Endodermal cell (in vitro differentiated cells): ENCODE measurements around the gene GABRG3. TPM values are rescaled to one million over a fixed set of nuclear protein-coding genes. Genes with fewer than 3 reads are reported as not detected.
"Not testable (repeated sequence)": the region's sequence is repeated elsewhere in the genome, so short reads cannot be mapped to it uniquely, and the experiment has no call there.

Source experiments
- DNase-seq: peaks from one replicate; pipeline ENCODE4 v3.0.0-alpha.2; 2017
- H3K27ac ChIP-seq: 2 replicates; pipeline ENCODE4 v1.5.1; 2013; ENCODE audit warnings: mild to moderate bottlenecking, low read depth, low read length, moderate library complexity
- H3K27me3 ChIP-seq: 2 replicates; pipeline ENCODE4 v1.6.1; 2013; ENCODE audit warnings: mild to moderate bottlenecking, low read length, moderate library complexity; ENCODE audit not compliant: insufficient read depth, control insufficient read depth, poor library complexity, severe bottlenecking
- H3K36me3 ChIP-seq: 2 replicates; pipeline ENCODE4 v1.7.0; 2013; ENCODE audit warnings: mild to moderate bottlenecking, low read length, moderate library complexity; ENCODE audit not compliant: control insufficient read depth, insufficient read depth
- H3K4me1 ChIP-seq: one replicate; pipeline ENCODE4 v1.7.0; 2013; ENCODE audit warnings: low read length; ENCODE audit not compliant: control insufficient read depth, insufficient read depth
- H3K4me3 ChIP-seq: 2 replicates; pipeline ENCODE4 v1.5.1; 2013; ENCODE audit warnings: mild to moderate bottlenecking, low read length, moderate library complexity
- H3K9ac ChIP-seq: 2 replicates; pipeline ENCODE4 v1.6.1; 2013; ENCODE audit warnings: mild to moderate bottlenecking, low read length, moderate library complexity; ENCODE audit not compliant: poor library complexity, severe bottlenecking; ENCODE audit errors: extremely low read depth
- H3K9me3 ChIP-seq: 2 replicates; pipeline ENCODE4 v1.6.1; 2013; ENCODE audit warnings: mild to moderate bottlenecking, low read length, moderate library complexity; ENCODE audit not compliant: control insufficient read depth
- H3K27ac Mint-ChIP-seq: 2 replicates; pipeline ENCODE4 v1.8.0; 2020; ENCODE audit warnings: mixed read lengths
- H3K27me3 Mint-ChIP-seq: 2 replicates; pipeline ENCODE4 v1.8.0; 2021; ENCODE audit warnings: mild to moderate bottlenecking, mixed read lengths; ENCODE audit not compliant: insufficient read depth
- H3K36me3 Mint-ChIP-seq: 2 replicates; pipeline ENCODE4 v1.8.0; 2020; ENCODE audit warnings: low read depth, mixed read lengths
- H3K4me1 Mint-ChIP-seq: 2 replicates; pipeline ENCODE4 v1.8.0; 2020; ENCODE audit warnings: mixed read lengths
- H3K4me3 Mint-ChIP-seq: 2 replicates; pipeline ENCODE4 v1.8.0; 2020; ENCODE audit warnings: mild to moderate bottlenecking, moderate library complexity, mixed read lengths
- H3K9me3 Mint-ChIP-seq: 2 replicates; pipeline ENCODE4 v1.8.0; 2020; ENCODE audit warnings: mild to moderate bottlenecking, mixed read lengths
- WGBS, 2 experiments: methylation state at CpG; one replicate each; pipeline versions ENCODE4 v1.1.5 to v1.1.7; 2013; ENCODE audit warnings: missing lambda C conversion rate in 2 of 2, mixed read lengths in 1 of 2; ENCODE audit not compliant: insufficient coverage in 1 of 2, insufficient read length in 1 of 2; 5-methylcytosine and 5-hydroxymethylcytosine counted together
- total RNA-seq, 2 donors: library from RNA; stranded (reverse); fragmentation: NEBNext Ultra II Directional in 1 of 2; extraction: Animal tissue kit (Norgen Biotek cat#: 25700) in 1 of 2; gene quantifications; 2 replicates in 1 of 2; 3 replicates in 1 of 2; pipeline ENCODE4 v1.2.1, GENCODE V29; 2021
- TF ChIP-seq, protein P1 (sequence below): fragments of 200-600 bp; sonication (generic); conservative IDR thresholded peaks from 2 replicates; pipeline ENCODE4 v1.5.0; 2021; ENCODE audit warnings: antibody characterized with exemption, mild to moderate bottlenecking

GABRG3 gene
- total RNA-seq, 2 donors from 2014 or later, result 0.48 to 0.84 TPM

DNA sequence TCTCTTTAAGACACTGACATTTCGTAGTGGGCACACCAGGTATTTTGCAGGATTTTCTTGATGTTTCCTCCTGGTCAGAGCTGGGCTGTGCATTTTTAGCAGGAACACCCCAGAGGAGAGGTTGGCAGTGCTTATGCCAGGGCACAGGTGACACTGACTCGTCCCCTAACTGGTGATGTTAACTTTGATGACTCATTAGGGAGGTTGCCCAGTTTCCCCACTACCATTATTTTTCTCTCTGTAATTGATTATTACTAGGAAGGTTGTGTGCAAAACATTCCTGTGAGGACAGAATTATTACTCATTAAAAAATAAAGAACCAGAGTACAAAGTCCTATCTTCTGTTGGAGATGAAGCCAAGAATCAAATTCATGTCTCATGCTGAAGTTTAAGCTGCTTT lies 394.5 kb downstream of the GABRG3 start:
- H3K27me3 Mint-ChIP-seq, result no peaks in the 10 kb centered on the region
- Histone ChIP-seq H3K27me3 (no peaks in the 10 kb centered on the region), H3K9me3 (no peaks in the 10 kb centered on the region), H3K27ac (no peak overlapping the region), H3K4me3 (no peak overlapping the region), H3K9ac (no peak overlapping the region), H3K36me3 (no peaks in the 10 kb centered on the region), H3K4me1 (no peaks in the 10 kb centered on the region)
- WGBS, 2 experiments, result 96 to 100% methylated on average over 1 to 2 of the region's 2 CpGs
- no peaks in the 10 kb centered on the region for H3K36me3 Mint-ChIP-seq
- no peak overlapping the region for H3K4me3 Mint-ChIP-seq
- no peaks in the 10 kb centered on the region for H3K4me1 Mint-ChIP-seq
- no peak for DNase-seq
- no peak overlapping the region for H3K27ac Mint-ChIP-seq
- TF ChIP-seq, protein P1, sequence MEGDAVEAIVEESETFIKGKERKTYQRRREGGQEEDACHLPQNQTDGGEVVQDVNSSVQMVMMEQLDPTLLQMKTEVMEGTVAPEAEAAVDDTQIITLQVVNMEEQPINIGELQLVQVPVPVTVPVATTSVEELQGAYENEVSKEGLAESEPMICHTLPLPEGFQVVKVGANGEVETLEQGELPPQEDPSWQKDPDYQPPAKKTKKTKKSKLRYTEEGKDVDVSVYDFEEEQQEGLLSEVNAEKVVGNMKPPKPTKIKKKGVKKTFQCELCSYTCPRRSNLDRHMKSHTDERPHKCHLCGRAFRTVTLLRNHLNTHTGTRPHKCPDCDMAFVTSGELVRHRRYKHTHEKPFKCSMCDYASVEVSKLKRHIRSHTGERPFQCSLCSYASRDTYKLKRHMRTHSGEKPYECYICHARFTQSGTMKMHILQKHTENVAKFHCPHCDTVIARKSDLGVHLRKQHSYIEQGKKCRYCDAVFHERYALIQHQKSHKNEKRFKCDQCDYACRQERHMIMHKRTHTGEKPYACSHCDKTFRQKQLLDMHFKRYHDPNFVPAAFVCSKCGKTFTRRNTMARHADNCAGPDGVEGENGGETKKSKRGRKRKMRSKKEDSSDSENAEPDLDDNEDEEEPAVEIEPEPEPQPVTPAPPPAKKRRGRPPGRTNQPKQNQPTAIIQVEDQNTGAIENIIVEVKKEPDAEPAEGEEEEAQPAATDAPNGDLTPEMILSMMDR, result no peak
- no peaks in the 10 kb centered on the region for H3K9me3 Mint-ChIP-seq

DNA sequence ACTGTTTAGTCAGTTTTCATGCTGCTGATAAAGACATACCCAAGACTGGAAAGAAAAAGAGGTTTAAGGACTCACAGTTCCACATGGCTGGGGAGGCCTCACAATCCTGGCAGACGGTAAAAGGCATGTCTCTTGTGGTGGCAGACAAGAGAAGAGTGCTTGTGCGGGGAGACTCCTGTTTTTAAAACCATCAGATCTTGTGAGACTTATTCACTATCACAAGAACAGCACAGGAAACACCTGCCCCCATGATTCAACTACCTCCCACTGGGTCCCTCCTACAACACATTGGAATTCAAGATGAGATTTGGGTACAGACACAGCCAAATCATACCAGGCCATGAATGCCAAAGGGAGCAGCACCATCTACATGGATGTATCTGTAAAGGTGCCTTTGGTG lies 406.4 kb downstream of the GABRG3 start:
- DNase-seq, result not testable (repeated sequence)
- 91 to 100% methylated on average over 1 to 2 of the region's 2 CpGs for whole genome bisulfite sequencing, 2 experiments

DNA sequence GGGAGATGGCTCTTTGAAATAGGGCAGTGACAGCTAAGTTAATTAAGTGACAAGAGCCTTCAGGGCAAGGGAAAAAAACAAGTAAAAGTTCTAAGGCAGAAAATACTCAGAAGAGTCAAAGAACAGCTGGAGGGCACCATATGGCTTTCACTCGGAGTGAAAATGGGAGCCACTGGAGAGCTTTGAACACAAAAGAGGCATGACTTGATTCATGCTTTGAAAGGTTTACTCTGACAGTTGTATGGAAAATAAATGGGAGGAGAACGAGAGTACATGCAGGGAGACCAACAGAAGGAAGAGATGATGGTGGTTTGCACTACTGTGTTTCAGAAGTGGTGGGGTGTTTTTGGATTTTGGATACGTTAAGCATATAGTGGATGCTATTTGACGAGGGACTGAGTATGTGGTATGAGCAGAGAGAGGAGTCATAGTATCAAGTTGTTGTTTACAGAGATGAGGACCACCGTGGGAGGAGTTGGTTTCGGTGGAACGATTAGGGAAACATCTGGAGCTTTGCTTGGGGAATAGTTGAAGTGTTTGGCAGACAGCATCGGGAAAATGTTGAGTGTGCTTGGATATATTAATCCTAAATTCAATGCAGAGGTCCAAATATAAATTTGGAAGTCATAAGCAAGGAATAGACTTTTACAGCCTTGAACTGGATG lies 411.5 kb downstream of the GABRG3 start:
- Histone ChIP-seq H3K4me1 (no peaks in the 10 kb centered on the region), H3K27me3 (no peaks in the 10 kb centered on the region), H3K4me3 (no peak overlapping the region), H3K27ac (peak overlapping the region; percentile 83), H3K9ac (no peak overlapping the region), H3K36me3 (no peaks in the 10 kb centered on the region), H3K9me3 (no peaks in the 10 kb centered on the region)
- Mint-ChIP-seq H3K27ac (no peak overlapping the region), H3K9me3 (peaks cover 10% of the 10 kb centered on the region), H3K27me3 (no peaks in the 10 kb centered on the region), H3K4me3 (no peak overlapping the region), H3K4me1 (no peaks in the 10 kb centered on the region), H3K36me3 (no peaks in the 10 kb centered on the region)
- TF ChIP-seq, protein P1, result no peak
- no peak for DNase-seq
- 73 to 81% methylated on average over 6 to 8 of the region's 8 CpGs for WGBS, 2 experiments

More for the DNA sequence above, 406.4 kb downstream of the GABRG3 start:
- H3K4me3 ChIP-seq, H3K9me3 ChIP-seq, H3K27ac Mint-ChIP-seq, H3K27me3 Mint-ChIP-seq, H3K27ac ChIP-seq, H3K36me3 ChIP-seq, H3K4me3 Mint-ChIP-seq, H3K36me3 Mint-ChIP-seq, H3K4me1 Mint-ChIP-seq, H3K9ac ChIP-seq, H3K4me1 ChIP-seq, H3K27me3 ChIP-seq: not testable (repeated sequence)
- H3K9me3 Mint-ChIP-seq, result peaks cover 12% of the 10 kb centered on the region

DNA sequence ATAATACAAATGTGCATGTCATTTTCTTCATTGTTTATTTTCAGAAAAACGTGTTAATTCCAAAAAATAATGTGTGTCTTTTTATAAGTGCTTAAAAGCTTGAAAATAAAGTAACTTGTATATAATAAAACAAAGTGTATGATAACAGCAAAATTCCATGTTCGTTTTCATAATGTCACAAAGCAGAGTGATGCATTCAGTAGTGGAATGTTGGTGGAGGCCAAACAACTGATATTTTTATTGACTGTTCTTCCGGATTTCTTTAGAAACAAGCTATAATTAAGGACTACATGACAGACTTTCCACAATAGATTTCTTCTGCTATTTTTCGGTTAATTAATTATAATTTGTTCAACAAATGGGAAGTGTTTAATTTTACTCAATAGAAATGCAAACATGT lies 412.7 kb downstream of the GABRG3 start:
- Mint-ChIP-seq H3K4me1 (no peaks in the 10 kb centered on the region), H3K9me3 (peaks cover 10% of the 10 kb centered on the region), H3K4me3 (no peak overlapping the region), H3K36me3 (no peaks in the 10 kb centered on the region), H3K27ac (no peak overlapping the region), H3K27me3 (no peaks in the 10 kb centered on the region)
- H3K9me3 ChIP-seq, result no peaks in the 10 kb centered on the region
- TF ChIP-seq, protein P1, result no peak
- H3K27me3 ChIP-seq, result no peaks in the 10 kb centered on the region
- 93% methylated on average over 4 of the region's 4 CpGs; no CpG with 5 or more reads in 1 of the 2 experiments for WGBS, 2 experiments
- no peaks in the 10 kb centered on the region for H3K4me1 ChIP-seq
- no peaks in the 10 kb centered on the region for H3K36me3 ChIP-seq
- DNase-seq, result no peak
- H3K9ac ChIP-seq, result no peak overlapping the region
- H3K27ac ChIP-seq, result no peak overlapping the region
- H3K4me3 ChIP-seq, result no peak overlapping the region
